Esophagus squamous epithelium (tissue), 5 donors: ENCODE data around the gene PRR5. TPM values are rescaled to one million over a fixed set of nuclear protein-coding genes. Genes with fewer than 3 reads are reported as not detected.
"Not testable (repeated sequence)": the region's sequence is repeated elsewhere in the genome, so short reads cannot be mapped to it uniquely, and the experiment has no call there.

Source experiments
- DNase-seq: peaks from one replicate; lab custom pipeline; 2025; lab: John Stamatoyannopoulos, UW
- H3K27ac ChIP-seq, 4 donors: fragments of 200-600 bp; sonication (generic); one replicate each; pipeline ENCODE4 v1.5.1; 2016 to 2019; ENCODE audit warnings: mild to moderate bottlenecking in 1 of 4
- H3K27me3 ChIP-seq, 4 donors: fragments of 200-600 bp; sonication (generic); 1 replicate in 3 of 4; 2 replicates in 1 of 4; pipeline versions ENCODE4 v1.5.1 to v1.6.0; 2017 to 2021; ENCODE audit warnings: antibody characterized with exemption in 1 of 4
- H3K36me3 ChIP-seq, 3 donors: fragments of 200-600 bp; sonication (generic); one replicate each; pipeline ENCODE4 v1.5.1; 2016 to 2019
- H3K4me1 ChIP-seq, 3 donors: fragments of 200-600 bp; sonication (generic); one replicate each; pipeline ENCODE4 v1.5.1; 2017 to 2019
- H3K4me3 ChIP-seq, 4 donors: fragments of 200-600 bp; sonication (generic); 1 replicate in 3 of 4; 2 replicates in 1 of 4; pipeline ENCODE4 v1.5.1; 2016 to 2019; ENCODE audit warnings: mild to moderate bottlenecking in 2 of 4, moderate library complexity in 1 of 4
- H3K9me3 ChIP-seq, 3 donors: fragments of 200-600 bp; sonication (generic); one replicate each; pipeline ENCODE4 v1.5.1; 2016 to 2019
- POLR2A ChIP-seq, 4 donors: fragments of 450-650 bp; IDR thresholded peaks; one replicate each; pipeline ENCODE4 v1.6.1; 2017; ENCODE audit warnings: antibody characterized with exemption in 4 of 4, mild to moderate bottlenecking in 4 of 4, moderate library complexity in 3 of 4
- WGBS, 2 donors: methylation state at CpG; one replicate each; pipeline ENCODE4 v1.1.5; 2018; 5-methylcytosine and 5-hydroxymethylcytosine counted together
- intact Hi-C: fragments of 100-400 bp; cut with DNase I; formaldehyde crosslinking; loops from one replicate; pipeline ENCODE4 v1.15.0; 2022
- total RNA-seq, 4 donors: library from RNA; depleted of rRNA; stranded (reverse); fragments of >200 nt; gene quantifications; one replicate each; pipeline ENCODE4 v1.1.0, GENCODE V29; 2016
- TF ChIP-seq, protein P1 (sequence below), 6 experiments: fragments of 450-650 bp in 4 of 6; fragments of 200-600 bp in 2 of 6; sonication (generic) in 2 of 6; IDR thresholded peaks; one replicate each; pipeline ENCODE4 v1.5.1; 2016 to 2019; ENCODE audit warnings: antibody characterized with exemption in 6 of 6, mild to moderate bottlenecking in 4 of 6, moderate library complexity in 4 of 6
- donor health status: DM: yes; HTN: yes; CAD: no.

PRR5 gene
- total RNA-seq, 4 donors from 2014 or later, result 20.8 to 33.0 (median 23.4) TPM

DNA sequence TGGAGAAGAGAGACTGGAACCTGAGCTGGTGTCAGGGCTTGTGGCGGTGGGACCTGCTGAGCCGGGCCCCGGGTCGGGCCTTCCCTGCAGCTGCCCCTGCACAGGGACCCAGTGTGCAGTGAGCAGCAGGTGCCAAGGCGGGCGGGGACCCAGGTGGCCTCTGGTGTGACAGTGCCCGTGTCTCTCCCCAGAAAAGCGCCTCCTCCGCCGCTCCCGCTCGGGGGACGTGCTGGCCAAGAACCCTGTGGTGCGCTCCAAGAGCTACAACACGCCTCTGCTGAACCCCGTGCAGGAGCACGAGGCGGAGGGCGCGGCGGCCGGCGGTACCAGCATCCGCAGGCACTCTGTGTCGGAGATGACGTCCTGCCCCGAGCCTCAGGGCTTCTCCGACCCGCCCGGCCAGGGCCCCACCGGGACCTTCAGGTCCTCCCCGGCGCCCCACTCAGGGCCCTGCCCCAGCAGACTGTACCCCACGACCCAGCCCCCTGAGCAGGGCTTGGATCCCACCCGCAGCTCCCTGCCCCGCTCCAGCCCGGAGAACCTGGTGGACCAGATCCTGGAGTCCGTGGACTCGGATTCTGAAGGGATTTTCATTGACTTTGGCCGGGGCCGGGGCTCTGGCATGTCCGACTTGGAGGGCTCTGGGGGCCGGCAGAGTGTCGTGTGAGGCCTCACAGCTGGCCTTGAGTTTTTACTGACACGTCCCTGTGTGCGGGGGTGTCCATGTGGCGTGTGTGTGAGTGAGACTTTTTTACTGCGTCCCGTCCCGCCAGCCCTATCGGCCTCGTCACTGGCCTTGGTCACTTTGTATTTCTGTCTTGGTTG, 34.8 kb downstream of the PRR5 start:
- H3K9me3 ChIP-seq, result no peaks in the 10 kb centered on the region
- peaks cover 0 to 28% (median 0%) of the 10 kb centered on the region in 3 donors for H3K4me1 ChIP-seq
- peaks cover 0 to 6% (median 0%) of the 10 kb centered on the region in 3 donors for H3K36me3 ChIP-seq
- no peak overlapping the region for H3K4me3 ChIP-seq
- TF ChIP-seq POLR2A (IDR thresholded peaks at IDR 0.05), result no peak
- TF ChIP-seq, protein P1, sequence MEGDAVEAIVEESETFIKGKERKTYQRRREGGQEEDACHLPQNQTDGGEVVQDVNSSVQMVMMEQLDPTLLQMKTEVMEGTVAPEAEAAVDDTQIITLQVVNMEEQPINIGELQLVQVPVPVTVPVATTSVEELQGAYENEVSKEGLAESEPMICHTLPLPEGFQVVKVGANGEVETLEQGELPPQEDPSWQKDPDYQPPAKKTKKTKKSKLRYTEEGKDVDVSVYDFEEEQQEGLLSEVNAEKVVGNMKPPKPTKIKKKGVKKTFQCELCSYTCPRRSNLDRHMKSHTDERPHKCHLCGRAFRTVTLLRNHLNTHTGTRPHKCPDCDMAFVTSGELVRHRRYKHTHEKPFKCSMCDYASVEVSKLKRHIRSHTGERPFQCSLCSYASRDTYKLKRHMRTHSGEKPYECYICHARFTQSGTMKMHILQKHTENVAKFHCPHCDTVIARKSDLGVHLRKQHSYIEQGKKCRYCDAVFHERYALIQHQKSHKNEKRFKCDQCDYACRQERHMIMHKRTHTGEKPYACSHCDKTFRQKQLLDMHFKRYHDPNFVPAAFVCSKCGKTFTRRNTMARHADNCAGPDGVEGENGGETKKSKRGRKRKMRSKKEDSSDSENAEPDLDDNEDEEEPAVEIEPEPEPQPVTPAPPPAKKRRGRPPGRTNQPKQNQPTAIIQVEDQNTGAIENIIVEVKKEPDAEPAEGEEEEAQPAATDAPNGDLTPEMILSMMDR (IDR thresholded peaks at IDR 0.05), result no peak
- H3K27ac ChIP-seq, result no peak overlapping the region
- H3K27me3 ChIP-seq, result peaks cover 0 to 53% (median 3%) of the 10 kb centered on the region in 4 donors
- DNase-seq, result no peak
- 48% methylated on average over 6 of the region's 52 CpGs; no CpG with 5 or more reads in 1 of the 2 donors for WGBS, 2 donors
- intact Hi-C loops, result no loop called here

DNA sequence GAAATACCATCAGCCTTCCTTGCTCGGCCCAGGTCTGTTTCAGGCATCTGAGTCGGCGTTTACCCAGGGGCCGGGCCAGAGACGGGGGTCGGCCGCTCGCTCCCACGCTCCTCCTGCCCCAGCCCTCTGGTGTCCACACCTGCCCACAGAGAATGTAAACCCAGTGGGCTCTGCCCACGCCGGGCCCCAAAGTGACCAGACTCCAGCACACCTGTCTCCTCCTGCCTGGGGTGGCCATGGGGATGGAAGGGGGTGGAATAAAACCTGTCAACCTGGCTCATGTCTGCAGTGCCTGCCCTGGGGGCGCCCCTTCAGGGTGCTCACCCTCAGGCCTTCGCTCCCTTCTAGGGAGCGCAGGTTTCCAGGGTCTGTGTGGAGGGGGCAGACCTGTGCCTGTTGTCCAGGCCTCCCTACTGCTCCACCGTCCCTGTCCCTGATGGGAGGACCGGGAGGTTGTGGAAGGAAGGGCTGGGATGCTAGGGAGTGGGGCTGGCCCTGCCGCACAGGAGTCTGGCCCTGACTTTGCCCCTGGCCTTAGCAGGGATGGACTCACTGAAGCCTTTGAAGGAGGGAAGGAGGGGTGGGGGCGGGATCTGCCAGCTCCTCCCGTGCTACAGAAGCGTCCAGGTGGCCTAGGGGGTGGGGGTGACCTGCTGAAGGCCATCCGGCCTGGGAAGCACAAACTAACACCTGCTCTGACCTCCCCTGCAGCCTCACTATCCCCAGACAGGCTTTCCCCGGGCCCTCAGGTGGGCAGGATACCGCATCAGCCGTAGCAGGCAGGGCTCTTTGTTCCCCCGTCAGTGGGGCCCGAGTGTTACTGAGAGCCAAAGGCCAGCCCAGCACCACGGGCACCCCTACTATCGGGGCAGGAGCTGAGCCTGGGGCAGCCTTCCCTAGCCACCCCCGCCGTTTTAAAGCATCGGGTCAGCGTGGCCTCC, 35.7 kb downstream of the PRR5 start:
- intact Hi-C loops, result no loop called here
- 59 to 72% methylated on average over 4 to 17 of the region's 32 CpGs for WGBS, 2 donors
- Histone ChIP-seq H3K4me3 (no peak overlapping the region), H3K36me3 (no peaks in the 10 kb centered on the region), H3K27me3 (peaks cover 0 to 57% (median 3%) of the 10 kb centered on the region in 4 donors), H3K4me1 (peaks cover 0 to 28% (median 0%) of the 10 kb centered on the region in 3 donors), H3K9me3 (no peaks in the 10 kb centered on the region), H3K27ac (no peak overlapping the region)
- TF ChIP-seq POLR2A (IDR thresholded peaks at IDR 0.05), result no peak
- TF ChIP-seq, protein P1 (IDR thresholded peaks at IDR 0.05), result no peak
- no peak for DNase-seq

GRCh38 chr22:44738347-44738715, 36.3 kb downstream of the PRR5 start:
- no peak for TF ChIP-seq POLR2A (IDR thresholded peaks at IDR 0.05)
- TF ChIP-seq, protein P1 (IDR thresholded peaks at IDR 0.05), result no peak
- H3K36me3 ChIP-seq, result no peaks in the 10 kb centered on the region
- no peaks in the 10 kb centered on the region for H3K9me3 ChIP-seq
- H3K4me3 ChIP-seq, result no peak overlapping the region
- intact Hi-C loops, result no loop called here
- H3K27me3 ChIP-seq, result peaks cover 0 to 61% (median 3%) of the 10 kb centered on the region in 4 donors
- DNase-seq, result no peak
- 40% methylated on average over 4 of the region's 14 CpGs; no CpG with 5 or more reads in 1 of the 2 donors for WGBS, 2 donors
- H3K4me1 ChIP-seq, result peaks cover 0 to 28% (median 0%) of the 10 kb centered on the region in 3 donors
- no peak overlapping the region for H3K27ac ChIP-seq

GRCh38 chr22:44739024-44739423, 37.0 kb downstream of the PRR5 start:
- no peak for TF ChIP-seq POLR2A (IDR thresholded peaks at IDR 0.05)
- TF ChIP-seq, protein P1 (IDR thresholded peaks at IDR 0.05), result no peak
- no CpG with 5 or more reads among the region's 5 CpGs for WGBS, 2 donors
- Histone ChIP-seq H3K9me3 (no peaks in the 10 kb centered on the region), H3K27me3 (peaks cover 0 to 61% (median 3%) of the 10 kb centered on the region in 4 donors), H3K36me3 (no peaks in the 10 kb centered on the region), H3K4me1 (peaks cover 0 to 28% (median 0%) of the 10 kb centered on the region in 3 donors), H3K27ac (no peak overlapping the region), H3K4me3 (no peak overlapping the region)
- intact Hi-C loops, result no loop called here
- no peak for DNase-seq

GRCh38 chr22:44739666-44740065, 37.7 kb downstream of the PRR5 start:
- H3K9me3 ChIP-seq, DNase-seq, H3K27ac ChIP-seq, H3K4me3 ChIP-seq, H3K36me3 ChIP-seq, intact Hi-C loops: not testable (repeated sequence)
- 40 to 75% methylated on average over 8 to 10 of the region's 10 CpGs for WGBS, 2 donors
- Histone ChIP-seq H3K27me3 (peaks cover 0 to 61% (median 3%) of the 10 kb centered on the region in 4 donors), H3K4me1 (peaks cover 0 to 28% (median 0%) of the 10 kb centered on the region in 3 donors)
